Sigmoid colon (tissue), 7 donors: ENCODE results near the gene AK5. TPM values are rescaled to one million over a fixed set of nuclear protein-coding genes. Genes with fewer than 3 reads are reported as not detected.

ENCODE experiments used
- DNase-seq: peaks from one replicate; pipeline ENCODE4 v3.0.0-alpha.2; 2019
- H3K27ac ChIP-seq, 4 donors: fragments of 200-600 bp; sonication (generic); one replicate each; pipeline ENCODE4 v1.5.1; 2016 to 2019; ENCODE audit warnings: mild to moderate bottlenecking in 1 of 4
- H3K27me3 ChIP-seq, 3 donors: fragments of 200-600 bp; sonication (generic); one replicate each; pipeline ENCODE4 v1.5.1; 2019; ENCODE audit warnings: mild to moderate bottlenecking in 1 of 3
- H3K36me3 ChIP-seq, 4 donors: fragments of 200-600 bp; sonication (generic); one replicate each; pipeline ENCODE4 v1.5.1; 2016 to 2019
- H3K4me1 ChIP-seq, 4 donors: fragments of 200-600 bp; sonication (generic); one replicate each; pipeline ENCODE4 v1.5.1; 2017 to 2019
- H3K4me3 ChIP-seq, 4 donors: fragments of 200-600 bp; sonication (generic); one replicate each; pipeline ENCODE4 v1.5.1; 2017 to 2019; ENCODE audit warnings: mild to moderate bottlenecking in 2 of 4, moderate library complexity in 1 of 4
- H3K9me3 ChIP-seq, 4 donors: fragments of 200-600 bp in 3 of 4; sonication (generic) in 3 of 4; one replicate each; pipeline versions ENCODE4 v1.5.1 to v1.6.1; 2013 to 2019
- CTCF ChIP-seq, 4 experiments: fragments of 450-650 bp in 3 of 4; fragments of 200-600 bp in 1 of 4; IDR thresholded peaks; one replicate each; pipeline ENCODE4 v1.5.1; 2016 to 2019; ENCODE audit warnings: antibody characterized with exemption in 4 of 4, mild to moderate bottlenecking in 3 of 4, moderate library complexity in 2 of 4
- EP300 ChIP-seq, 4 donors: sonication (generic); formaldehyde crosslinking; IDR thresholded peaks; one replicate each; pipeline ENCODE4 v1.6.1; 2017; ENCODE audit warnings: antibody characterized with exemption in 4 of 4
- POLR2A ChIP-seq, 2 donors: fragments of 450-650 bp; IDR thresholded peaks; one replicate each; pipeline ENCODE4 v1.6.1; 2016; ENCODE audit warnings: antibody characterized with exemption in 2 of 2, mild to moderate bottlenecking in 2 of 2, moderate library complexity in 2 of 2
- POLR2AphosphoS5 ChIP-seq, 4 donors: sonication (generic); formaldehyde crosslinking; IDR thresholded peaks; one replicate each; pipeline ENCODE4 v1.6.1; 2017; ENCODE audit warnings: antibody characterized with exemption in 4 of 4
- WGBS, 2 donors: extraction: QIAGEN DNeasy Blood & Tissue Kit; methylation state at CpG; one replicate each; pipeline ENCODE4 v1.1.7; 2013; 5-methylcytosine and 5-hydroxymethylcytosine counted together
- intact Hi-C: fragments of 100-400 bp; cut with DNase I; formaldehyde crosslinking; loops from one replicate; pipeline ENCODE4 v1.15.1; 2023
- polyA plus RNA-seq, 3 donors: library from polyadenylated mRNA; stranded (reverse); fragments of 200-250 nt; gene quantifications; one replicate each; pipeline ENCODE4 v1.2.3, GENCODE V29; 2013
- total RNA-seq, 4 donors: library from RNA; depleted of rRNA; stranded (reverse); fragments of >200 nt; gene quantifications; one replicate each; pipeline ENCODE4 v1.1.0, GENCODE V29; 2016
- donor health status: healthy with polysubstance abuse.
- donor health status: Bipolar disorder and iron deficiency.
- donor health status: healthy.

Gene AK5
- total and polyA plus RNA-seq, 7 donors, result 0.33 to 6.1 (median 1.9) TPM; not detected in 1

DNA sequence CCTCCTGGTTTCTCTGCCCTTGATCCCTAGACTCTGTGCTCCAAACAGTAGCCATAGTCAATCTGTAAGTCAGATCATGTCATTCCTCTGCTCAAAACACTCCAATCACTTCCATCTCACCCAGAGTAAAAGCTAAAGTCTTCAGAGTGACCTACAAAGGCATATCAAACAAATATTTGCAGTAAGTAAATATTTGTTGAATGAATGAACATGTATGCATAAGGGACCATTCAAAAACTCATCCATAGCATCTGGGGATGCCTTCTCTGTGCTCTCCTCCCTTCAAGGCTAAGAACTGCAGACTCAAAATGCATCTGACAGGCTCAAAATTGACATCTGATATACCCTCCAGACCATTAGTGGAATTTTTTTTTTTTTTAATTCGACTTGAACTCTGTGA lies 18.1 kb upstream of the AK5 start:
- Histone ChIP-seq H3K4me3 (no peak overlapping the region), H3K4me1 (no peaks in the 10 kb centered on the region), H3K27ac (no peak overlapping the region), H3K36me3 (no peaks in the 10 kb centered on the region), H3K9me3 (no peaks in the 10 kb centered on the region), H3K27me3 (no peaks in the 10 kb centered on the region)
- intact Hi-C loops, result no loop called here
- TF ChIP-seq POLR2A (IDR thresholded peaks at IDR 0.05) (no peak), EP300 (IDR thresholded peaks at IDR 0.05) (no peak), CTCF (IDR thresholded peaks at IDR 0.05) (no peak), POLR2AphosphoS5 (IDR thresholded peaks at IDR 0.05) (no peak)
- 39 to 77% methylated on average over 1 of the region's 1 CpG for WGBS, 2 donors
- DNase-seq, result no peak

DNA sequence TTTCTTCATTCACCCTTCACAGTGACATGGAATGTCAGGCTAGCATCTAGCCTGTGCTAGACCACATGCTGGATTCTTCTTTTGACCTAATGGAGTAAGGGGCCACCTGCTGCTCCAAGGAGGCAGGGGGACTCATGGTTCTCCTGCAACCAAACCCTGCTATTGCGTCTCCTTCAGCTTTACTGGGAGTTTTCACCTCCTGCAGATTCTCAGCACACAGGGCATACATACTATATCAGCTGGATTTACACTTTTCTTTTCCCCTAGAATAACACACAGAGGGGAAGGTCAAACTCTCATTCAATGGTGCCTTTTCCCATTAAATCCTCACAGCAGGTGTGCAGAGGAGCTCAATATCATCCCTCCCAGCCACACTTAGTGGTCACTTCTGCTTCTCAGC lies 16.6 kb upstream of the AK5 start:
- no peaks in the 10 kb centered on the region for H3K9me3 ChIP-seq
- H3K27ac ChIP-seq, result no peak overlapping the region
- no peak overlapping the region for H3K4me3 ChIP-seq
- no peak for DNase-seq
- no peak for TF ChIP-seq CTCF (IDR thresholded peaks at IDR 0.05)
- TF ChIP-seq POLR2A (IDR thresholded peaks at IDR 0.05), result no peak
- TF ChIP-seq EP300 (IDR thresholded peaks at IDR 0.05), result no peak
- TF ChIP-seq POLR2AphosphoS5 (IDR thresholded peaks at IDR 0.05), result no peak
- 61 to 78% methylated on average over 1 of the region's 1 CpG for WGBS, 2 donors
- H3K36me3 ChIP-seq, result no peaks in the 10 kb centered on the region
- no peaks in the 10 kb centered on the region for H3K27me3 ChIP-seq
- intact Hi-C loops, result no loop called here
- no peaks in the 10 kb centered on the region for H3K4me1 ChIP-seq

DNA sequence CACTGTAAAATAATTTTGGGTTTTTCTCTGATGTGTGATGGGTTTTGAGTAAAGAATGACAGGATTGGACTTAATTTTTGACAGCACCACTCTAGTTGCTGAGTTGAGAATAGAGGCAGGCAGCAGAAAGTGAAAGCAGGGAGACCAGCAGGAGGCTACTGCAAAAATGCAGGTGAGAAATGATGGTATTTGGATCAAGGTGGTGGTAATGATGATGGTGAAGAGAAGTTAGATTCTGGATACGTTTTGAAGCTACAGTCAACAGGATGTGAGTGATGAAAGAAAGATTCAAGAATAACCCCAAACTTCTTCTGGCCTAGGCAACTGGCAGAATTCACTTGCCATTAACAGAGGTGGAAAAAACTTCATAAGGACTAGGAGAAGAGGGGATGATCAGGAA lies 14.8 kb upstream of the AK5 start:
- Histone ChIP-seq H3K27me3 (no peaks in the 10 kb centered on the region), H3K4me3 (no peak overlapping the region), H3K9me3 (no peaks in the 10 kb centered on the region), H3K4me1 (no peaks in the 10 kb centered on the region), H3K27ac (no peak overlapping the region), H3K36me3 (no peaks in the 10 kb centered on the region)
- no peak for DNase-seq
- WGBS, 2 donors, result 54 to 63% methylated on average over 1 of the region's 1 CpG
- no peak for TF ChIP-seq POLR2A (IDR thresholded peaks at IDR 0.05)
- no peak for TF ChIP-seq EP300 (IDR thresholded peaks at IDR 0.05)
- no peak for TF ChIP-seq POLR2AphosphoS5 (IDR thresholded peaks at IDR 0.05)
- no peak for TF ChIP-seq CTCF (IDR thresholded peaks at IDR 0.05)
- intact Hi-C loops, result no loop called here

DNA sequence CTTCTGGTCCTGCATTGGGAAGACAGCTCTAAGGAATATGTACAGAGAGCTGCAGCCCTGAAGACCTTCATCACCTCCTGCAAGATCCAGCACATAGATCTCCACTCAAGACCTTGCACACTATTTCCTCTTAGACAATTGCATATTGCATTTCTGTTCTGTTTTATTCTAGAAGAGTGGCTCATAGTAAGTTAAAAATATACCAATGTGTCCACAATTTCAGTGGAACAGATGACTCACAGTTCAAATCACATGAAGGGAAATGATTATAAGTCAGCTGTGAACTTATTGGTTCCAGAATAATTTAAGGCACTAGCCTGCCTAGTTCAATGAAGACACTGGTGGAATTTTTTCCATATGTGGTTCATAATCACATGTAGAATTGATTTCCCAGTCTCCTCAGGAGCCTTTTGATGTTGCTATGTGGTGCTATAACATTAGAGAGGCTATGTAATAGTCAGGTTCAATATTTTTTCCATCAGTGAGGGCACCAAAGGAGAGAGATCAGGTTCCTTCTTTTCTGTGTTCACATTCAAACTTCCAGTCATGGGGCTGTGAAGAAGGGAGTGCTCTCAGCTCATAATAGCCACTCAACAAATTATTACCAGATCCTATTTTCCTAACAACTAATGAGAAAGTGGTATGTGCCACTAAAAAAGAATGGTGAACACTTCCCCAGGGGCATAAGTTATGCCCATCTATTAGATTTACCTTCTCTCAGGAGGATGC lies 9.8 kb upstream of the AK5 start:
- H3K27me3 ChIP-seq, result no peaks in the 10 kb centered on the region
- TF ChIP-seq POLR2AphosphoS5 (IDR thresholded peaks at IDR 0.05), result no peak
- TF ChIP-seq EP300 (IDR thresholded peaks at IDR 0.05), result no peak
- TF ChIP-seq POLR2A (IDR thresholded peaks at IDR 0.05), result no peak
- no peak for TF ChIP-seq CTCF (IDR thresholded peaks at IDR 0.05)
- no peak overlapping the region for H3K4me3 ChIP-seq
- DNase-seq, result no peak
- intact Hi-C loops, result no loop called here
- H3K4me1 ChIP-seq, result no peaks in the 10 kb centered on the region
- H3K36me3 ChIP-seq, result no peaks in the 10 kb centered on the region
- no peak overlapping the region for H3K27ac ChIP-seq
- H3K9me3 ChIP-seq, result no peaks in the 10 kb centered on the region

DNA sequence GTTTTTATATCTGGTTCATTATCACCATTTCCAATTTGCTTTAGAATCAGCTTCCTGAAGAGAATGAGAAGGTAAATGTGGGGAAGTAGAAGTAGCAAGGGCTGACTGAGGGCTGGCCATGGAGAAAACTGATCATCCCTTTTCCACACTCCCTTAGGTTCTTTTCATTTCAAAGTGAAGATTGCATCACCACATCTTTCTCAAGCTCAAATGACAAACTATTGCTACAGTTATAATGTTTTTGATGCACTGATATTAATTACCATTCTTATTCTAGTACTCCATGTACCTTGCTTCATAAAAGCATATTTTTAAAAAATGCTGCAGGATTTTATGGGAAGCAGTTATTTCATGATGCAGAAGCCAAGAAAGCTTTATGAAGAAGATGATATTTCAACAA lies 7.9 kb upstream of the AK5 start:
- Histone ChIP-seq H3K4me3 (no peak overlapping the region), H3K36me3 (no peaks in the 10 kb centered on the region), H3K27me3 (no peaks in the 10 kb centered on the region), H3K9me3 (no peaks in the 10 kb centered on the region), H3K4me1 (no peaks in the 10 kb centered on the region), H3K27ac (no peak overlapping the region)
- intact Hi-C loops, result no loop called here
- no peak for TF ChIP-seq POLR2A (IDR thresholded peaks at IDR 0.05)
- TF ChIP-seq POLR2AphosphoS5 (IDR thresholded peaks at IDR 0.05), result no peak
- TF ChIP-seq EP300 (IDR thresholded peaks at IDR 0.05), result no peak
- no peak for TF ChIP-seq CTCF (IDR thresholded peaks at IDR 0.05)
- no peak for DNase-seq
